Stimulated activated CD8-positive, alpha-beta memory T cell treated with anti-CD3 and anti-CD28 coated beads, Interleukin-2, amount 100 ng/mL, for 48 hours (primary cell): ENCODE results near the gene CDCP2.

Experiments
- DNase-seq, 2 donors: peaks; one replicate each; pipeline ENCODE4 v3.0.0-alpha.2; 2020; ENCODE audit warnings: low read depth in 2 of 2

The CDCP2 gene

GRCh38 chr1:54091666-54092065, 61.1 kb downstream of the CDCP2 start:
- no peak for DNase-seq

- no peak for DNase-seq
Measured at GRCh38 chr1:54088385-54088784, 64.4 kb downstream of the CDCP2 start.

- no peak for DNase-seq
Measured at GRCh38 chr1:54086754-54087153, 66.0 kb downstream of the CDCP2 start.

- no peak for DNase-seq
Measured at GRCh38 chr1:54084794-54085193, 68.0 kb downstream of the CDCP2 start.
